ENCODE data around the gene ZNF835. TPM values are rescaled to one million over a fixed set of nuclear protein-coding genes. Genes with fewer than 3 reads are reported as not detected.

ZNF835 gene
- total RNA-seq, 2 donors from 2014 or later: 0.13 to 0.42 TPM

DNA sequence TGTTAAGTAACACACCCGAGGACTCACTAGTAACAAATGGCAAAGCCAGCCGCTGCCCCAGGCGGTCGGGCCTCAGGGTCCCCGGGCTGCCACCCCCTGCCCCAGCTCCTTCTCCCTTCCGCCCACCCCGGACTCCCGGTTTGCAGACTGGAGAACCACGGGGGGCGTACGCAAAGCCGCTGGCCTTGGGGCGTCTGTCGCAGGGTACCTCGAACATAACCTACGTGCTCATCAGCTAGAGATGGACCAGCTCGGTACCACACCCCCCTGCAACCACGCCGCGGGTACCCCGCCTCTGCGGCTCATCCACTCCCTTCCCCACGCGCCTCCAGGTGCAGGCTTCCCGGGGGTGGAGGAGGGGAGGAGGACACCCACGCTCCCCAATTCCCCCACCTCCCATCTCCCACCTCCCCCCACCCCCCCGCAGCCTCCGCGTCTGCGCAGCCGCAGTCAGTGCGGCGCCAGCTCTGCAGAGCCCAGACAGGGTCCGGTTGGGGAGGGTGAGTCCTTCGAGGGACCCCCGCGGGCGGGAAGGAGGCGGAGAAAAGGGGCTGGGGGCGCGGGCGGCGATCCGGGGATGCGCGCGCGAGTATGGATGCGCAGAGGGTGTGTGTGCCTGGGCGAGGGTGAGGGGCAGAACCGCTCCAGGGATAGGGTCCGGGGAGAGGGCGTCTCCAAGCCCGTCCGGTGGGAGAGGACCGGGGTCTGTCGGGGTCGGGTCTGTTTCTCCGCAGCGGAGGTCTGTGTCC, 28.7 kb downstream of the ZNF835 start, which contains the start of gene SMIM17:
TSS of gene SMIM17 (plus strand) at position 449 of the 749 bp plus-strand sequence. CDS start 2,509 bp downstream, outside the sequence.
- Histone ChIP-seq H3K4me3 (ENCODE audit: low read length) (no peak within 1 kb of the TSS), H3K27ac (ENCODE audit: low read depth, low read length) (no peak within 1 kb of the TSS), H3K27me3 (ENCODE audit: control insufficient read depth, insufficient read depth, low read length, poor library complexity, severe bottlenecking) (no peaks in the 10 kb centered on the region), H3K9me3 (ENCODE audit: control insufficient read depth, low read length) (peaks cover 52% of the 10 kb centered on the region), H3K36me3 (ENCODE audit: control insufficient read depth, insufficient read depth, low read length) (no peaks in the 10 kb centered on the region), H3K9ac (ENCODE audit: extremely low read depth, low read length, poor library complexity, severe bottlenecking) (no peak within 1 kb of the TSS), H3K4me1 (ENCODE audit: control insufficient read depth, insufficient read depth, low read length) (no peaks in the 10 kb centered on the region)
- DNase-seq: no peak
- H3K27ac Mint-ChIP-seq: no peak within 1 kb of the TSS
- no peaks in the 10 kb centered on the region for H3K4me1 Mint-ChIP-seq
- H3K36me3 Mint-ChIP-seq (ENCODE audit: low read depth): peaks cover 3% of the 10 kb centered on the region
- no peaks in the 10 kb centered on the region for H3K27me3 Mint-ChIP-seq (ENCODE audit: insufficient read depth)
- 92 to 95% methylated on average over 26 to 57 of the region's 60 CpGs for WGBS, 2 experiments (ENCODE audit: insufficient coverage in 1 of 2, insufficient read length in 1 of 2)
- TF ChIP-seq, protein P1, sequence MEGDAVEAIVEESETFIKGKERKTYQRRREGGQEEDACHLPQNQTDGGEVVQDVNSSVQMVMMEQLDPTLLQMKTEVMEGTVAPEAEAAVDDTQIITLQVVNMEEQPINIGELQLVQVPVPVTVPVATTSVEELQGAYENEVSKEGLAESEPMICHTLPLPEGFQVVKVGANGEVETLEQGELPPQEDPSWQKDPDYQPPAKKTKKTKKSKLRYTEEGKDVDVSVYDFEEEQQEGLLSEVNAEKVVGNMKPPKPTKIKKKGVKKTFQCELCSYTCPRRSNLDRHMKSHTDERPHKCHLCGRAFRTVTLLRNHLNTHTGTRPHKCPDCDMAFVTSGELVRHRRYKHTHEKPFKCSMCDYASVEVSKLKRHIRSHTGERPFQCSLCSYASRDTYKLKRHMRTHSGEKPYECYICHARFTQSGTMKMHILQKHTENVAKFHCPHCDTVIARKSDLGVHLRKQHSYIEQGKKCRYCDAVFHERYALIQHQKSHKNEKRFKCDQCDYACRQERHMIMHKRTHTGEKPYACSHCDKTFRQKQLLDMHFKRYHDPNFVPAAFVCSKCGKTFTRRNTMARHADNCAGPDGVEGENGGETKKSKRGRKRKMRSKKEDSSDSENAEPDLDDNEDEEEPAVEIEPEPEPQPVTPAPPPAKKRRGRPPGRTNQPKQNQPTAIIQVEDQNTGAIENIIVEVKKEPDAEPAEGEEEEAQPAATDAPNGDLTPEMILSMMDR (conservative IDR thresholded peaks at IDR 0.05): no peak
- H3K4me3 Mint-ChIP-seq: no peak within 1 kb of the TSS
- peaks cover 86% of the 10 kb centered on the region for H3K9me3 Mint-ChIP-seq

GRCh38 chr19:56639217-56639616, 32.3 kb downstream of the ZNF835 start:
- Histone ChIP-seq H3K27me3 (ENCODE audit: control insufficient read depth, insufficient read depth, low read length, poor library complexity, severe bottlenecking) (no peaks in the 10 kb centered on the region), H3K4me3 (ENCODE audit: low read length) (no peak overlapping the region), H3K9me3 (ENCODE audit: control insufficient read depth, low read length) (peaks cover 53% of the 10 kb centered on the region), H3K9ac (ENCODE audit: extremely low read depth, low read length, poor library complexity, severe bottlenecking) (no peak overlapping the region), H3K27ac (ENCODE audit: low read depth, low read length) (no peak overlapping the region), H3K36me3 (ENCODE audit: control insufficient read depth, insufficient read depth, low read length) (no peaks in the 10 kb centered on the region), H3K4me1 (ENCODE audit: control insufficient read depth, insufficient read depth, low read length) (no peaks in the 10 kb centered on the region)
- TF ChIP-seq, protein P1 (conservative IDR thresholded peaks at IDR 0.05): no peak
- no peaks in the 10 kb centered on the region for H3K27me3 Mint-ChIP-seq (ENCODE audit: insufficient read depth)
- no peak for DNase-seq
- H3K27ac Mint-ChIP-seq: no peak overlapping the region
- no peaks in the 10 kb centered on the region for H3K4me1 Mint-ChIP-seq
- H3K4me3 Mint-ChIP-seq: no peak overlapping the region
- H3K9me3 Mint-ChIP-seq: peaks cover 81% of the 10 kb centered on the region
- H3K36me3 Mint-ChIP-seq (ENCODE audit: low read depth): peaks cover 3% of the 10 kb centered on the region
- 88 to 94% methylated on average over 7 of the region's 7 CpGs for WGBS, 2 experiments (ENCODE audit: insufficient coverage in 1 of 2, insufficient read length in 1 of 2)

DNA sequence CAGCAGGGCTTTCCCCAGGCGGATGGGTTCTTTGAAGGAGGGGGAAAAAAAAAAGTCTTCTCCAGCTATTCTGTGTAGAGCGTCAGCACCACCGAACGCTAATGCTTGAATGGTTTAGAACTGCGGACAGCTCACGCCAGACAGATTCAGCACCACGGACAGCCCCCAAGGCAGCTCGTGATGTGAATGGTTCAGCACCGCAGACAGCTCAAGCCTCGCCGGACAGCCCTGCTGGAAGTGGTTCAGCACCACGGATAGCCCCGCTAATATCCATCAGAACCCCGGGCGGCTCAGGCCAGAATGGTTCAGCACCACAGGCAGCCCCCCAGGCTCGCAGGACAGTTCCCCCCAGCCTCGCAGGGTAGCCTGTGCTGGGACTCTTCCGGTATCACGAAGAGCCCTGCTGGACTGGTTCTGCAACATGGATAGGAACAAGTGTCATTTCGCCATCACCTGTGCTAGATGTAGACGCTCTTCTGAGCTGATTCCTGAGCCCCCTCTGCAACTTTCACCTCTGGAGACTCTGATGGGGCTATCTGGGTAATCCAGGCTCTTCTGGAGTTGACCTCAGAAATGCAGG, 33.5 kb downstream of the ZNF835 start:
- H3K4me3 Mint-ChIP-seq: no peak overlapping the region
- H3K27ac ChIP-seq (ENCODE audit: low read depth, low read length): no peak overlapping the region
- no peaks in the 10 kb centered on the region for H3K36me3 ChIP-seq (ENCODE audit: control insufficient read depth, insufficient read depth, low read length)
- no peak overlapping the region for H3K9ac ChIP-seq (ENCODE audit: extremely low read depth, low read length, poor library complexity, severe bottlenecking)
- no peaks in the 10 kb centered on the region for H3K27me3 ChIP-seq (ENCODE audit: control insufficient read depth, insufficient read depth, low read length, poor library complexity, severe bottlenecking)
- H3K9me3 Mint-ChIP-seq: peaks cover 80% of the 10 kb centered on the region
- peak; percentile 95 for DNase-seq
- H3K27ac Mint-ChIP-seq: no peak overlapping the region
- H3K36me3 Mint-ChIP-seq (ENCODE audit: low read depth): peaks cover under 1% of the 10 kb centered on the region
- H3K4me3 ChIP-seq (ENCODE audit: low read length): no peak overlapping the region
- no peaks in the 10 kb centered on the region for H3K4me1 Mint-ChIP-seq
- no peaks in the 10 kb centered on the region for H3K4me1 ChIP-seq (ENCODE audit: control insufficient read depth, insufficient read depth, low read length)
- no peaks in the 10 kb centered on the region for H3K27me3 Mint-ChIP-seq (ENCODE audit: insufficient read depth)
- WGBS, 2 experiments (ENCODE audit: insufficient coverage in 1 of 2, insufficient read length in 1 of 2): 39 to 49% methylated on average over 13 to 21 of the region's 21 CpGs
- H3K9me3 ChIP-seq (ENCODE audit: control insufficient read depth, low read length): peaks cover 63% of the 10 kb centered on the region
- TF ChIP-seq, protein P1 (conservative IDR thresholded peaks at IDR 0.05): no peak
